Activated CD4-positive, alpha-beta T cell treated with anti-CD3 and anti-CD28 coated beads, Interleukin-2, amount 10 ng/mL, durations not matched to agents 24 days and 14 days (primary cell): ENCODE measurements around the gene MRPL28. TPM values are rescaled to one million over a fixed set of nuclear protein-coding genes. Genes with fewer than 3 reads are reported as not detected.
"Not testable (repeated sequence)": the region's sequence is repeated elsewhere in the genome, so short reads cannot be mapped to it uniquely, and the experiment has no call there.

Experiments used
- DNase-seq: peaks from one replicate; pipeline ENCODE4 v3.0.0; 2022
- H3K27ac Mint-ChIP-seq: one replicate; pipeline ENCODE4 v1.8.0; 2022; ENCODE audit warnings: mild to moderate bottlenecking, mixed read lengths
- H3K27me3 Mint-ChIP-seq: one replicate; pipeline ENCODE4 v1.8.0; 2022; ENCODE audit warnings: mixed read lengths
- H3K36me3 Mint-ChIP-seq: one replicate; pipeline ENCODE4 v1.8.0; 2022; ENCODE audit warnings: low read depth, mild to moderate bottlenecking, mixed read lengths
- H3K4me1 Mint-ChIP-seq: one replicate; pipeline ENCODE4 v1.8.0; 2021; ENCODE audit warnings: mixed read lengths
- H3K4me3 Mint-ChIP-seq: one replicate; pipeline ENCODE4 v1.8.0; 2022; ENCODE audit warnings: mild to moderate bottlenecking, moderate library complexity, mixed read lengths
- H3K9me3 Mint-ChIP-seq: one replicate; pipeline ENCODE4 v1.8.0; 2021; ENCODE audit warnings: mixed read lengths
- intact Hi-C: fragments of 100-400 bp; cut with micrococcal nuclease; formaldehyde crosslinking; loops from one replicate; pipeline ENCODE4 v1.15.1; 2023
- total RNA-seq: library from RNA; stranded (reverse); gene quantifications from 2 replicates; pipeline ENCODE4 v1.2.3, GENCODE V29; 2022

The MRPL28 gene
- total RNA-seq, 1 donor from 2014 or later: 109 TPM

DNA sequence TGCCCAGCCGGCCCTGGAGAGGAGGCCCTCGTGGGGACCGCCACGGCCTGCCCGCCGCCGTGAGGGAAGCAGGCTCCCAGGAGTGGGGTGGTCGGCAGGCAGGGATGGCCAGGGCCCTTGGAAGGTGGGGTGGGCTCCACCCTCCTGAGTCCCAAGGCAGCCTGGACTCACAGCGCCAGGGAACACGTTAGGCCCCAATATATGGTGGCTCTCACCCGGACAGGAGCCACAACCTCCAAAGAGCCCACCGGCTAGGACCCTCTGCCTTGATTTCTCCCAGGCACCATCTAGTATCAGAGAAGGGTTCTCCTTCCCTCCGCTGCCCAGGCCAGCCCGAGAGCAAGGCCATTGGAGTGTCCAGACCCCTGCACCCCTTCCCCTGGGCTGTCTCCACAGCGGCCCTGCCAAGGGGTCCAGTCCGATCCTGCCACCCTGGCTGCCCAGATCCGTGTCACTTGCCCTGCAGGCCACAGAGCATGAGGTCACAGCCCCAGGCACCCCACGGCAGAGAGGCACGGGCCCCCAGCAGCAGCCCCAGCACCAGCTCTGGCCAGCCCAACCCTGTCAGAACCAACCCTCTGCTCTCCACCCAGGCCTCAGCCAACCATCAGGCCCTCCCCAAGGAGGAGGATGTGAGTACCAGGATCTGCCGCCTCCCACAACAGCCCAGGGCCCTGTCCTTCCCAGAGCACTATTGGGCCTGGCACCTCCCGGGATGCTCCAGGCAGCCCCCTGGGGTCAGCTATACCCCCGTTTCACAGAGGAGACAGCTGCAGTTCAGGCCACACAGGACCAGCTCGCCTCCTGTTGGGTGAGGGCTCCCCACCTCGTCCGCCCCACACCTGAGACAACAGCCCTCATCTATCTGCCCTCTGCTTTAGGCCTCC, 16.7 kb downstream of the MRPL28 start:
- Mint-ChIP-seq H3K9me3 (no peaks in the 10 kb centered on the region), H3K4me3 (peak overlapping the region; percentile 21), H3K4me1 (peaks cover 23% of the 10 kb centered on the region), H3K27me3 (no peaks in the 10 kb centered on the region), H3K27ac (no peak overlapping the region), H3K36me3 (peaks cover 10% of the 10 kb centered on the region)
- no peak for DNase-seq
- intact Hi-C loops: loop anchor here (1.0 kb wide), 1 partner anchor 17 kb away; the partner anchor contains the start of gene MRPL28

DNA sequence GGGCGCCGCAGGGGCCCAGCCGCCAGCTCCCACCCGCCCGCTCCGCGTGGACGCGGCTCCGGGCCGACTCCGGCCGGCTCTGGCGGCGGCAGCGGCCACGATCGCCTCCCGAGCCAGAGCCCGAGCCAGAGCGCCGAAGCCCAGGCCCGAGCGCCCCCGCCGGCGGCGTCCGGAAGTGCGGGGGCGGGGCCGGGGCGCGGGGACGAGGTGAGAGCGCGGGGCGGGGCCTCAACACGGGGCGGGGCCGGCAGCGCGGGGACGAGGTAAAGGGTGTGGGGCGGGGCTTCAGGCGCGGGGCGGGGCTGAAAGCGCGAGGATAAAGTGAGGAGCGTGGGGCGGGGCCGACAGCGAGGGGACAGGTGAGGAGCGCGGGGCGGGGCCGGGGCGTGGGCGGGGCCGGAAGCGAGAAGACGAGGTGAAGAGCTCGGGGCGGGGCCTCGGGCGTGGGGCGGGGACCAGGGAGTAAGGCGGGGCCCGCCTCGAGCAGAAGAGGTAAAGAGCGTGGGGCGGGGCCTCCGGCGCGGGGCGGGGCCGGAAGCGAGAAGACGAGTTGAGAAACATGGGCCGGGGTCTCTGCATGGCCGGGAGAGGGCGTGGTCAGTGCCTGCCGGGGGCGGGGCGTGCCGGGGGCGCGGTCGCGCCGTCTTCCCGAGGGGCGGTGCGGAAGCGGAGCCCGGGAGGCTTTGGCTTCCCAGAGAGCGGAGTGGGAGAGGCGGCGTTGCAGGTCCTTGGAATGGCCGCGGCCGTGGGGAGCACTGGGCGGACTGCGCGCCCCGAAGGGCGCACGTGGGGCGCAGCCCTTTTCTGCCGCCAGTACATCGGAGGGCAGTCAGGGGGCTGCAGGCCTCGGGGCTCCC, 17.6 kb downstream of the MRPL28 start, which contains the start of gene AXIN1:
Gene AXIN1 (minus strand): TSS at position 177 of the 857 bp plus-strand sequence. CDS start 5,698 bp downstream, outside the sequence.
- H3K27ac Mint-ChIP-seq: peak within 1 kb of the TSS; percentile 85
- peaks cover 25% of the 10 kb centered on the region for H3K4me1 Mint-ChIP-seq
- H3K9me3 Mint-ChIP-seq: no peaks in the 10 kb centered on the region

DNA sequence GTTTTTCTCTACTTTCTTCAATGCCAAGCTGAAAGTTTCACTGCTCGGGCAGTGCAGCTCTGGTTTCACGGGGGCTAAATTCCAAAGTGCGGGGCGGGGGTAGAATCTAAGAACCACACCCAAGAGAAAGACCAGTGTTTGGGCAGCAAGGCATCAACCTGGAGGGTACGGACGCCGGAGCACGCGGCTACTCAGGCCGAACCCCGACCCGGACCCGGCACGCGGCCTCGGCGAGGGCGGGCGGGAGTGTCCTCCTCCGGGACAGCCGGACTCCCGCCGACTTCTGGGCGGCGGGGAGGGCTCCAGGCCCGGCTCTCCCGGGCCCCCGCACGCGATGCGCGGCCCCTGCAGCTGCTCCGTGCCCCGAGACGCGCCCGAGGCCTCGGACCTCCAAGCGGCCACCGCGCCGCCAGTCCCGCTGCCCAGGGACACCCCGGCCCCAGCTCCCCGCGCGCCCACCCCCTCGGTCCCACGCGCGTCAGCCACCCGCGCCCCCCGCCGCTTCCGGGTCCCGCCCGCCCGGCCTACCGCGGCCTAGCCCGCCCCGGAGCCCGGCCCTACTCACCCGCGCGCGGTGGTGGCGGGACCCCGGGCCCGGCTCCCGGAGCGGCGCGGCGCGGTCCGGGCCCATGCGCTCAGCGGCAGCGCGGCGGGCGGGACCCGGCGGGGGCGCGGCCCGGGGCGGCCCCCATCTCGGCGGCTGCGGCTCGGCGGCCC, 18.4 kb downstream of the MRPL28 start:
- peak; percentile 83 for DNase-seq
- Mint-ChIP-seq H3K4me1 (peaks cover 29% of the 10 kb centered on the region), H3K4me3 (peak overlapping the region; percentile 85), H3K27me3 (no peaks in the 10 kb centered on the region), H3K36me3 (peaks cover 16% of the 10 kb centered on the region), H3K27ac (peak overlapping the region; percentile 85), H3K9me3 (no peaks in the 10 kb centered on the region)
- intact Hi-C loops: loop anchor here (1.0 to 2.0 kb wide), 3 partner anchors 27 to 123 kb away; partner anchors contain the start of gene LUC7L

More for the DNA sequence above, 17.6 kb downstream of the MRPL28 start, which contains the start of gene AXIN1:
- DNase-seq: peak; percentile 99
- peak within 1 kb of the TSS; percentile 85 for H3K4me3 Mint-ChIP-seq
- H3K27me3 Mint-ChIP-seq: no peaks in the 10 kb centered on the region
- intact Hi-C loops: loop anchor here (1.0 kb wide), 3 partner anchors 18 to 123 kb away; partner anchors contain the start of genes LUC7L and MRPL28
- peaks cover 10% of the 10 kb centered on the region for H3K36me3 Mint-ChIP-seq

DNA sequence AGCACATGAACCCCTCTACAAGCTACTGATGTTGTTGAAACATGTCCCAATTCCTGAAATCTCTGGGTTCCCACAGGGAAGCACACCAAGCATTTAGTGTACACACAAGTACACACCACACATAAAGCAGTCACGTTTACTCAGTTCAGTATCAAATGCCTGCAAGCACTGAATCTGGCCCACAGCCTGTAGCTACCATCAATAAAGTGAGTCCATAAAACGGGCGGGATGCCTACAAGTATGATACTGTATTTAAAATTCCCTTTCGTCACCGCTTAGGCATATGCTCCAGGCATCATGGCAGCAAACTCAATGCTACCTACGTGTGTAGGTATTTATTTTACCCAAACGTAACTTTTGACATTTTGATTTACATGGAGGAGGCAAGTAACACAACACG, 20.1 kb downstream of the MRPL28 start:
- Mint-ChIP-seq H3K36me3 (peaks cover 29% of the 10 kb centered on the region), H3K27me3 (no peaks in the 10 kb centered on the region), H3K9me3 (no peaks in the 10 kb centered on the region), H3K4me3 (peak overlapping the region; percentile 8), H3K4me1 (peaks cover 31% of the 10 kb centered on the region), H3K27ac (no peak overlapping the region)
- DNase-seq: no peak
- intact Hi-C loops: loop anchor here (2.0 kb wide), 1 partner anchor 25 kb away; no protein-coding TSS in a partner anchor

DNA sequence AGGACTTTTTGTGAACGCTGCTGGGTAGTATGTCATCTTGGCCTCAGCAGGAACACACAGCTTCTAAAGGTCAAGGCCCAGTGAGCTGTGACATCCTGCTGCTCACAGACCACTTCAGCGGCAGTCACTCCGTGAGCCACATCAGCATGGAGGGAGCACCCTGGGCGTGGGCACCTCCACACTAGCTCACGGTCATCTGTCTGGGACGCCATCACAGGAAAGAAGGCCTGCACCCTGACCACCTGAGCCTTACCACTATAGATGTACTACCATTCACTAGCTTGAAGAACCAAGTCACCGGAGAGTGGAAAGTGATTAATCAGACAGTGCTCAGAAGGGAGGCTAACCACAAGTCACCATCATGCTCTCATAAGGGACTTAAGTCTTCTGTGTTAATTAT, 21.1 kb downstream of the MRPL28 start:
- peaks cover 36% of the 10 kb centered on the region for H3K36me3 Mint-ChIP-seq
- intact Hi-C loops: no loop called here
- peaks cover 33% of the 10 kb centered on the region for H3K4me1 Mint-ChIP-seq
- H3K27ac Mint-ChIP-seq: no peak overlapping the region
- no peaks in the 10 kb centered on the region for H3K9me3 Mint-ChIP-seq
- no peak overlapping the region for H3K4me3 Mint-ChIP-seq
- no peaks in the 10 kb centered on the region for H3K27me3 Mint-ChIP-seq
- no peak for DNase-seq

DNA sequence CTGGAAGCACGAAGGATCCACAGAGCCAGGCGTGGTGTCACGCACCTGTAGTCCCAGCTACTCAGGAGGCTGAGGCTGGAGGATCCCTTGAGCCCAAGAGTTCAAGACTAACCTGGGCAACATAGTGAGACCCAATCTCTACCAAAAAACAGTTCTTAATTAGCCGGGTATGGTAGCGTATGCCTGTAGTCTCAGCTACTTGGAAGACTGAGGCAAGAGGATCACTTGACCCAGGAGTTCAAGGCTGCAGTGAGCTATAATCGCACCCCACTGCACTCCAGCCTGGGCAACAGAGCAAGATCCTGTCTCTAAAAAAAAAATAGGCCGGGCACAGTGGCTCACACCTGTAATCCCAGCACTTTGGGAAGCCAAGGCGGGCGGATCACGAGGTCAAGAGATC, 21.8 kb downstream of the MRPL28 start:
- intact Hi-C loops, H3K9me3 Mint-ChIP-seq, H3K27me3 Mint-ChIP-seq, H3K4me3 Mint-ChIP-seq, DNase-seq, H3K27ac Mint-ChIP-seq: not testable (repeated sequence)
- Mint-ChIP-seq H3K36me3 (peaks cover 40% of the 10 kb centered on the region), H3K4me1 (peaks cover 31% of the 10 kb centered on the region)

DNA sequence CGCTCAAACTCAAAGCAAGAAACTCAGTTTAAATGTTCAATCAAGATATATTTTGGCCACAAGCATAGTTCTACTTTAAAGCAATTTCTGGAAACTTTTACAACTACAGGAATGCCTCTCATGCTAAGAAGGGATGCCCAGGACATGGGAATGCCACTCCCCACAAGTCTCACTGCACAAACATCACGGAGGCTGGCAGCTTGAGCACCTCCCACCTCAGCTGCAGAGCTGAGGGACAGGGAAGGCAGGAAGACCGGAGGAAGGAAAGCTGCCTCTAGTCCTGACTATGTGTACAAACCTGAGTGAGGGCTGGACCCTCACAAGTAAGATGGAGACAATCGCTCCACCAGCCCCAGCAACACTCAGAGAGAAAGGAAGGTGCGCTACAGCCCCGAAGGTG, 23.1 kb downstream of the MRPL28 start:
- no peak overlapping the region for H3K4me3 Mint-ChIP-seq
- H3K27ac Mint-ChIP-seq: no peak overlapping the region
- peaks cover 42% of the 10 kb centered on the region for H3K36me3 Mint-ChIP-seq
- intact Hi-C loops: no loop called here
- H3K27me3 Mint-ChIP-seq: no peaks in the 10 kb centered on the region
- H3K9me3 Mint-ChIP-seq: no peaks in the 10 kb centered on the region
- peaks cover 40% of the 10 kb centered on the region for H3K4me1 Mint-ChIP-seq
- no peak for DNase-seq

DNA sequence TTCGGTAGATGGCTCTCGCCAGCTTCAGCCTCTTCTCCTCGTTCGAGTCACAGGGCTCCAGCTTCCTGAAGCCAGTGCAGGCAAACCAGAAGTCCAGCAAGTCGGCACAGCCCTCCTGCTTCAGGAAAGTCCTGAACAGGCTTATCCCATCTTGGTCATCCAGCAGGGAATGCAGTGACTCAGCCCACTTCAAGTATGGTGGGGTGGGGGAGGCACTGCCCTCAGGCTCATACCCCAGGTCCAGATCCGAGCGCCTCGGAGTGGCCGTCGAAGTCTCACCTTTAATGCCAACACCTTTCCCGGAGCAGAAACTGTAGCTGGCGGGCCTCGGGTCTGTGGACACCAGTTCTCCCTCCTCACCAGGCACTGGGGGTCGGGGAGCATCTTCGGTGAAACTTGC, 23.8 kb downstream of the MRPL28 start:
- intact Hi-C loops: no loop called here
- H3K4me1 Mint-ChIP-seq: peaks cover 42% of the 10 kb centered on the region
- peaks cover 47% of the 10 kb centered on the region for H3K36me3 Mint-ChIP-seq
- H3K4me3 Mint-ChIP-seq: no peak overlapping the region
- H3K27ac Mint-ChIP-seq: no peak overlapping the region
- DNase-seq: no peak
- no peaks in the 10 kb centered on the region for H3K27me3 Mint-ChIP-seq
- H3K9me3 Mint-ChIP-seq: no peaks in the 10 kb centered on the region

DNA sequence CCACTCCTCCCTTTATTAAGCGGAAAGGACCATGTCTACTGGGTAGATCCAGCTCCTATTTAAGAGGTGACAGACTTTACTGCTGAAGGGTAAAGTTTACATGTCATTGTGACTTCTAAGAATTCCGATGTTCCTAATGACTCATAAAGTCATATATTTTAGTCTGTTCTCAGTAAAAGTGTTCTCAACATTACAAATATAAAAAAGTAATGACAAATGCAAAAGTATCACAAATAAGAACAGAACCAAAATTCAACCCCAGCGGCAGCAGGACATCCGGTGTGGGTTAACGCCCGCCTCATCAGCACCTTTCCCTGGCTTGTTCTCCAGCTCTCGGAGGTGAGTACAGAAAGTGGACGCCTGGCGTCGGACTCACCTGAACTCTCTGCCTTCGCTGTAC, 24.6 kb downstream of the MRPL28 start:
- Mint-ChIP-seq H3K4me3 (no peak overlapping the region), H3K27me3 (no peaks in the 10 kb centered on the region), H3K27ac (no peak overlapping the region), H3K4me1 (peaks cover 39% of the 10 kb centered on the region), H3K9me3 (no peaks in the 10 kb centered on the region), H3K36me3 (peaks cover 47% of the 10 kb centered on the region)
- no peak for DNase-seq
- intact Hi-C loops: no loop called here

DNA sequence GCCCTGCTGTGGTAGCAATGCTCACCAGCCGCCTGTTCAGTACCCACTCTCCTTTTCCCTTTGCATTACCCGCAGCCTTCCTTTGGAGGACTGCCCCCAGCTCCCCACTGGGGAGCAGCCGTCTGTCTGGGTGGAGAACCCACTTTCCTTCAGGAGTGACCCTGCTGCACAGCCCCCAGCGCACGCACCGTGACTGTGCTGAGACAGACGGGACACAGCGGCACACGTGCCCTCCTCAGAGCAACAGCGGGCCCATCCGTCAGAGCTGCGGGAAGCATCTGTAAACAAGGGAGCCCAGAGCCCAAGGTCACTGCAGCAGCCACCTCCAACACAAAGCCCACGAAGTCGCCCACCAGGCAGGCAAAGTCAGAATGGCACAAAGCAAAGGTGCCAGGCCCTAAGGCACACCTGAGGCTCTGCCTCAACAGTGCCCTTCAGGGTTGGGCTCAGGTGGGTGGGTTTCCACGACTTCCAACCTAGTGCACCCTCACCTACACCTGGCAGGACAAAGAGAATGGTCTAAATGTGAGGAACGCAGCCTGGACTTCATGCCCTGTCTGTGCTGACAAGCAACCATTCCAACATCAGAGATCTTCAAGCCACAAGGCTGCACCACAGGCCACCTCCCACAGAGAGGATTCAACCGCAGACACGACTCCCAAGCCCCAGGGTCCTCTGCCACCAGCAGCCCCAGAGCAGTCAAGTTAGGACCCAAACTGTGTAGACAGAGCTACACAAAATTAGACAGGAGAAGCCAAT, 27.7 kb downstream of the MRPL28 start:
- peaks cover 36% of the 10 kb centered on the region for H3K36me3 Mint-ChIP-seq

DNA sequence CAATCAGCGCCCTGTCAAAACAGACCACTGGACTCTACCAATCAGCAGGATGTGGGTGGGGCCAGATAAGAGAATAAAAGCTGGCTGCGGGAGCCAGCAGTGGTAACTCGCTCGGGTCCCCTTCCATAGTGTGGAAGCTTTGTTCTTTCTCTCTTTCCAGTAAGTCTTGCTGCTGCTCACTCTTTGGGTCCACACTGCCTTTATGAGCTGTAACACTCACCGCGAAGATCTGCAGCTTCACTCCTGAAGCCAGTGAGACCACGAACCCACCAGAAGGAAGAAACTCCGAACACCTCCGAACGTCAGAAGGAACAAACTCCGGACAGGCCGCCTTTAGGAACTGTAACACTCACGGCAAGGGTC, 28.4 kb downstream of the MRPL28 start:
- H3K4me1 Mint-ChIP-seq: peaks cover 32% of the 10 kb centered on the region

More for the DNA sequence above, 27.7 kb downstream of the MRPL28 start:
- no peak for DNase-seq
- H3K27ac Mint-ChIP-seq: no peak overlapping the region
- H3K9me3 Mint-ChIP-seq: no peaks in the 10 kb centered on the region
- intact Hi-C loops: no loop called here
- peaks cover 35% of the 10 kb centered on the region for H3K4me1 Mint-ChIP-seq
- no peaks in the 10 kb centered on the region for H3K27me3 Mint-ChIP-seq
- H3K4me3 Mint-ChIP-seq: no peak overlapping the region

DNA sequence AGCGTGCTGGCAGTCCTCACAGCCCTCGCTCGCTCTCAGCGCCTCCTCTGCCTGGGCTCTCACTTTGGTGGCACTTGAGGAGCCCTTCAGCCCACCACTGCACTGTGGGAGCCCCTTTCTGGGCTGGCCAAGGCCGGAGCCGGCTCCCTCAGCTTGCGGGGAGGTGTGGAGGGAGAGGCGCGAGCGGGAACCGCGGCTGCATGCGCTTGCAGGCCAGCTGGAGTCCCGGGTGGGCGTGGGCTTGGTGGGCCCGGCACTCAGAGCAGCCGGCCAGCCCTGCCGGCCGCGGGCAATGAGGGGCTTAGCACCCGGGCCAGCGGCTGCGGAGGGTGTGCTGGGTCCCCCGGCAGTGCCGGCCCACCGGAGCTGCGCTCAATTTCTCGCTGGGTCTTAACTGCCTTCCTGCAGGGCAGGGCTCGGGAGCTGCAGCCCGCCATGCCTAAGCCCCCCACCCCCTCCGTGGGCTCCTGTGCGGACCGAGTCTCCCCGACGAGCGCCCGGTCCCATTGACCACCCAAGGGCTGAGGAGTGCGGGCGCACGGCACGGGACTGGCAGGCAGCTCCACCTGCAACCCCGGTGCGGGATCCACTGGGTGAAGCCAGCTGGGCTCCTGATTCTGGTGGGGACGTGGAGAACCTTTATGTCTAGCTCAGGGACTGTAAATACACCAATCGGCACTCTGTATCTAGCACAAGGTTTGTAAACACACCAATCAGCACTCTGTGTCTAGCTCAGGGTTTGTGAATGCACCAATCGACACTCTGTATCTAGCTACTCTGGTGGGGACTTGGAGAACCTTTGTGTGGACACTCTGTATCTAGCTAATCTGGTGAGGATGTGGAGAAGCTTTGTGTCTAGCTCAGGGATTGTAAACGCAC, 29.0 kb downstream of the MRPL28 start:
- H3K4me3 Mint-ChIP-seq, H3K27me3 Mint-ChIP-seq, DNase-seq, intact Hi-C loops, H3K9me3 Mint-ChIP-seq, H3K27ac Mint-ChIP-seq: not testable (repeated sequence)
- Mint-ChIP-seq H3K4me1 (peaks cover 32% of the 10 kb centered on the region), H3K36me3 (peaks cover 27% of the 10 kb centered on the region)

More for the DNA sequence above, 28.4 kb downstream of the MRPL28 start:
- intact Hi-C loops, H3K27me3 Mint-ChIP-seq, H3K4me3 Mint-ChIP-seq, H3K27ac Mint-ChIP-seq, DNase-seq, H3K9me3 Mint-ChIP-seq: not testable (repeated sequence)
- peaks cover 31% of the 10 kb centered on the region for H3K36me3 Mint-ChIP-seq
